HEK293 (cell line): Measurements from ENCODE around the gene UBL4A.

Source experiments
- KLF1 ChIP-seq: fragments of 450-650 bp; formaldehyde crosslinking; IDR thresholded peaks from 2 replicates; pipeline ENCODE4 v1.5.1; 2016; ENCODE audit warnings: missing biosample characterization, missing genetic modification characterization
- KLF10 ChIP-seq: fragments of 450-650 bp; IDR thresholded peaks from 2 replicates; pipeline ENCODE4 v1.5.1; 2018; ENCODE audit warnings: missing biosample characterization, mild to moderate bottlenecking, missing genetic modification characterization
- KLF7 ChIP-seq: fragments of 450-650 bp; formaldehyde crosslinking; IDR thresholded peaks from 2 replicates; pipeline ENCODE4 v1.5.1; 2016; ENCODE audit warnings: missing biosample characterization, missing genetic modification characterization, borderline replicate concordance
- KLF9 ChIP-seq: fragments of 450-650 bp; formaldehyde crosslinking; IDR thresholded peaks from 2 replicates; pipeline ENCODE4 v1.5.1; 2016; ENCODE audit warnings: missing biosample characterization, missing genetic modification characterization, low read depth
- MYNN ChIP-seq: fragments of 450-650 bp; formaldehyde crosslinking; IDR thresholded peaks from 2 replicates; pipeline ENCODE4 v1.5.1; 2016; ENCODE audit warnings: missing biosample characterization, missing genetic modification characterization, borderline replicate concordance
- SETDB1 ChIP-seq: IDR thresholded peaks from one replicate; pipeline ENCODE4 v1.6.1; 2017; ENCODE audit warnings: mild to moderate bottlenecking, low read length, moderate library complexity, mixed read lengths; ENCODE audit not compliant: insufficient read length
- SP2 ChIP-seq: fragments of 450-650 bp; formaldehyde crosslinking; IDR thresholded peaks from 2 replicates; pipeline ENCODE4 v1.5.1; 2016; ENCODE audit warnings: missing biosample characterization, missing genetic modification characterization
- SP3 ChIP-seq: fragments of 450-650 bp; formaldehyde crosslinking; IDR thresholded peaks from 2 replicates; pipeline ENCODE4 v1.5.1; 2016; ENCODE audit warnings: missing biosample characterization, missing genetic modification characterization
- TCF7L2 ChIP-seq: IDR thresholded peaks from 2 replicates; pipeline ENCODE4 v1.6.1; 2011; ENCODE audit warnings: low read depth, mild to moderate bottlenecking, inconsistent platforms, low read length, moderate library complexity, borderline replicate concordance
- YY2 ChIP-seq: fragments of 450-650 bp; formaldehyde crosslinking; IDR thresholded peaks from 2 replicates; pipeline ENCODE4 v1.5.1; 2016; ENCODE audit warnings: missing biosample characterization, missing genetic modification characterization
- ZBTB21 ChIP-seq: fragments of 450-650 bp; formaldehyde crosslinking; IDR thresholded peaks from 2 replicates; pipeline ENCODE4 v1.5.1; 2017; ENCODE audit warnings: missing biosample characterization, missing genetic modification characterization
- ZBTB8A ChIP-seq: fragments of 450-650 bp; formaldehyde crosslinking; IDR thresholded peaks from 2 replicates; pipeline ENCODE4 v1.5.1; 2016; ENCODE audit warnings: missing biosample characterization, missing genetic modification characterization
- ZEB2 ChIP-seq: fragments of 450-650 bp; formaldehyde crosslinking; IDR thresholded peaks from 2 replicates; pipeline ENCODE4 v1.5.1; 2016; ENCODE audit warnings: missing biosample characterization, missing genetic modification characterization
- ZFP3 ChIP-seq: fragments of 450-650 bp; formaldehyde crosslinking; IDR thresholded peaks from 2 replicates; pipeline ENCODE4 v1.5.1; 2016; ENCODE audit warnings: low read depth, missing biosample characterization, missing genetic modification characterization
- ZNF157 ChIP-seq: fragments of 450-650 bp; formaldehyde crosslinking; IDR thresholded peaks from 2 replicates; pipeline ENCODE4 v1.5.1; 2016; ENCODE audit warnings: missing biosample characterization, missing genetic modification characterization
- ZNF221 ChIP-seq: fragments of 450-650 bp; formaldehyde crosslinking; IDR thresholded peaks from 2 replicates; pipeline ENCODE4 v1.5.1; 2017; ENCODE audit warnings: missing biosample characterization, missing genetic modification characterization, borderline replicate concordance
- ZNF324 ChIP-seq: fragments of 450-650 bp; formaldehyde crosslinking; IDR thresholded peaks from 2 replicates; pipeline ENCODE4 v1.5.1; 2016; ENCODE audit warnings: missing biosample characterization, missing genetic modification characterization
- ZNF335 ChIP-seq: fragments of 450-650 bp; formaldehyde crosslinking; conservative IDR thresholded peaks from 2 replicates; pipeline ENCODE4 v1.5.1; 2016; ENCODE audit warnings: missing biosample characterization, missing genetic modification characterization
- ZNF391 ChIP-seq: fragments of 450-650 bp; formaldehyde crosslinking; IDR thresholded peaks from 2 replicates; pipeline ENCODE4 v1.5.1; 2016; ENCODE audit warnings: low read depth, missing biosample characterization, missing genetic modification characterization, borderline replicate concordance
- ZNF548 ChIP-seq: fragments of 450-650 bp; formaldehyde crosslinking; IDR thresholded peaks from 2 replicates; pipeline ENCODE4 v1.5.1; 2016; ENCODE audit warnings: missing biosample characterization, missing genetic modification characterization
- ZNF600 ChIP-seq: fragments of 450-650 bp; formaldehyde crosslinking; IDR thresholded peaks from 2 replicates; pipeline ENCODE4 v1.5.1; 2016; ENCODE audit warnings: missing biosample characterization, missing genetic modification characterization
- ZNF624 ChIP-seq: fragments of 450-650 bp; formaldehyde crosslinking; IDR thresholded peaks from 2 replicates; pipeline ENCODE4 v1.5.1; 2017; ENCODE audit warnings: missing biosample characterization, missing genetic modification characterization
- ZNF660 ChIP-seq: fragments of 450-650 bp; IDR thresholded peaks from 2 replicates; pipeline ENCODE4 v1.5.1; 2018; ENCODE audit warnings: missing biosample characterization, mild to moderate bottlenecking, missing genetic modification characterization
- ZNF670 ChIP-seq: fragments of 450-650 bp; formaldehyde crosslinking; IDR thresholded peaks from 2 replicates; pipeline ENCODE4 v1.5.1; 2016; ENCODE audit warnings: missing biosample characterization, missing genetic modification characterization, low read depth
- ZNF677 ChIP-seq: fragments of 450-650 bp; IDR thresholded peaks from 2 replicates; pipeline ENCODE4 v1.5.0; 2018; ENCODE audit warnings: missing biosample characterization, mild to moderate bottlenecking, missing genetic modification characterization, moderate library complexity
- ZNF701 ChIP-seq: fragments of 450-650 bp; formaldehyde crosslinking; IDR thresholded peaks from 2 replicates; pipeline ENCODE4 v1.5.1; 2016; ENCODE audit warnings: missing biosample characterization, missing genetic modification characterization
- ZNF777 ChIP-seq: fragments of 450-650 bp; formaldehyde crosslinking; IDR thresholded peaks from 2 replicates; pipeline ENCODE4 v1.5.1; 2017; ENCODE audit warnings: missing biosample characterization, missing genetic modification characterization, borderline replicate concordance
- TF ChIP-seq, protein P1 (sequence below): fragments of 450-650 bp; formaldehyde crosslinking; IDR thresholded peaks from 2 replicates; pipeline ENCODE4 v1.5.1; 2016; ENCODE audit warnings: missing biosample characterization, missing genetic modification characterization, borderline replicate concordance
- TF ChIP-seq, protein P2 (sequence below): fragments of 450-650 bp; formaldehyde crosslinking; IDR thresholded peaks from 2 replicates; pipeline ENCODE4 v1.5.1; 2016; ENCODE audit warnings: missing biosample characterization, missing genetic modification characterization
- TF ChIP-seq, protein P3 (sequence below): fragments of 450-650 bp; formaldehyde crosslinking; optimal IDR thresholded peaks from 2 replicates; pipeline ENCODE3; 2016; ENCODE audit warnings: missing biosample characterization, mild to moderate bottlenecking, missing genetic modification characterization
- TF ChIP-seq, protein P4 (sequence below): fragments of 450-650 bp; formaldehyde crosslinking; IDR thresholded peaks from 2 replicates; pipeline ENCODE4 v1.5.1; 2016; ENCODE audit warnings: missing biosample characterization, missing genetic modification characterization, low read depth
- TF ChIP-seq, protein P5 (sequence below): fragments of 450-650 bp; formaldehyde crosslinking; IDR thresholded peaks from 2 replicates; pipeline ENCODE4 v1.5.1; 2016; ENCODE audit warnings: missing biosample characterization, missing genetic modification characterization

UBL4A gene

DNA sequence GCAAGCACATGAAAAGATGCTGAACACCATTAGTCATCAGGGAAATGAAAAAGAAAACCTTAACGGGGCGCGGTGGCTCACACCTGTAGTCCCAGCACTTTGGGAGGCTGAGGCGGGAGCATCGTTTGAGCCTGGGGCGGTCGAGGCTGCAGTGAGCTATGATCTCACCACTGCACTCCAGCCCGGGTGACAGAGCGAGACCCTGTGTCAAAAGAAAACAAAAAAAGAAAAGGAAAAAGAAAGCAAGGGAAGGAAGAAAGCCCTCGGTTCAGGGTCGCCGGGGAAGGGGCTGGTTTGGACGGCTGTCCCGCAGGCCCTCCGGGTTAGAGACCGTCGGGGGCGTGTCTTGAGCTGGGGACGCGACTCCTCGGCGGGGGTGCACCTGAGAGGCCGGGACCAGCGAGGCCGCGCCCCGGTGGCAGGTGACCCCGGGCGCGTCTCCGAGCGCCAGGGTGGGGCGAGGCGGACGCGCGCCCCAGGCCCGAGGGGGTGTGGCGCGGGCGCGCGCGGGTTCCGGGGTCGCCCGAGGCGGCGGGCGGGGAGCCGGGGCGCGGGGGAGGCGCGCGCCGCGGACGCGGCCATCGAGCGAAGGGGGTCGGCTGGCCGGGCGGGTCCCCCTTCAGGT lies 28.8 kb downstream of the UBL4A start (continued):
- TF ChIP-seq, protein P1, sequence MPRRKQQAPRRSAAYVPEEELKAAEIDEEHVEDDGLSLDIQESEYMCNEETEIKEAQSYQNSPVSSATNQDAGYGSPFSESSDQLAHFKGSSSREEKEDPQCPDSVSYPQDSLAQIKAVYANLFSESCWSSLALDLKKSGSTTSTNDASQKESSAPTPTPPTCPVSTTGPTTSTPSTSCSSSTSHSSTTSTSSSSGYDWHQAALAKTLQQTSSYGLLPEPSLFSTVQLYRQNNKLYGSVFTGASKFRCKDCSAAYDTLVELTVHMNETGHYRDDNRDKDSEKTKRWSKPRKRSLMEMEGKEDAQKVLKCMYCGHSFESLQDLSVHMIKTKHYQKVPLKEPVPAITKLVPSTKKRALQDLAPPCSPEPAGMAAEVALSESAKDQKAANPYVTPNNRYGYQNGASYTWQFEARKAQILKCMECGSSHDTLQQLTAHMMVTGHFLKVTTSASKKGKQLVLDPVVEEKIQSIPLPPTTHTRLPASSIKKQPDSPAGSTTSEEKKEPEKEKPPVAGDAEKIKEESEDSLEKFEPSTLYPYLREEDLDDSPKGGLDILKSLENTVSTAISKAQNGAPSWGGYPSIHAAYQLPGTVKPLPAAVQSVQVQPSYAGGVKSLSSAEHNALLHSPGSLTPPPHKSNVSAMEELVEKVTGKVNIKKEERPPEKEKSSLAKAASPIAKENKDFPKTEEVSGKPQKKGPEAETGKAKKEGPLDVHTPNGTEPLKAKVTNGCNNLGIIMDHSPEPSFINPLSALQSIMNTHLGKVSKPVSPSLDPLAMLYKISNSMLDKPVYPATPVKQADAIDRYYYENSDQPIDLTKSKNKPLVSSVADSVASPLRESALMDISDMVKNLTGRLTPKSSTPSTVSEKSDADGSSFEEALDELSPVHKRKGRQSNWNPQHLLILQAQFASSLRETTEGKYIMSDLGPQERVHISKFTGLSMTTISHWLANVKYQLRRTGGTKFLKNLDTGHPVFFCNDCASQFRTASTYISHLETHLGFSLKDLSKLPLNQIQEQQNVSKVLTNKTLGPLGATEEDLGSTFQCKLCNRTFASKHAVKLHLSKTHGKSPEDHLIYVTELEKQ (tag by site-specific recombination): no peak
- TF ChIP-seq ZFP3 (tag by site-specific recombination) (no peak), ZNF335 (peak; percentile 65), SP2 (no peak), ZBTB8A (tag by site-specific recombination) (no peak), ZNF391 (tag by site-specific recombination) (no peak), ZNF670 (tag by site-specific recombination) (no peak), ZNF324 (0 out of 2 replicates have a peak, but pooled peaks have one; percentile 23), ZNF677 (tag by site-specific recombination) (no peak), KLF1 (tag by site-specific recombination) (peak; percentile 33; the same call in 1 of the 2 replicates), ZNF624 (tag by site-specific recombination) (no peak), ZNF701 (tag by site-specific recombination) (no peak), MYNN (tag by site-specific recombination) (no peak), KLF7 (tag by site-specific recombination) (peak; percentile 34; the same call in 1 of the 2 replicates), ZNF548 (tag by site-specific recombination) (no peak), ZBTB21 (tag by site-specific recombination) (0 out of 2 replicates have a peak, but pooled peaks have one; percentile 27), KLF9 (tag by site-specific recombination) (peak; percentile 52; the same call in 1 of the 2 replicates), ZEB2 (tag by site-specific recombination) (0 out of 2 replicates have a peak, but pooled peaks have one; percentile 65), TCF7L2 (no peak), SP3 (no peak), SETDB1 (no peak), ZNF600 (peak; percentile 68), ZNF777 (tag by site-specific recombination) (peak; percentile 37; the same call in 1 of the 2 replicates), KLF10 (tag by site-specific recombination) (peak; percentile 51; the same call in 1 of the 2 replicates), ZNF157 (tag by site-specific recombination) (no peak), ZNF660 (tag by site-specific recombination) (no peak), YY2 (tag by site-specific recombination) (no peak), ZNF221 (tag by site-specific recombination) (no peak)
- TF ChIP-seq, protein P2, sequence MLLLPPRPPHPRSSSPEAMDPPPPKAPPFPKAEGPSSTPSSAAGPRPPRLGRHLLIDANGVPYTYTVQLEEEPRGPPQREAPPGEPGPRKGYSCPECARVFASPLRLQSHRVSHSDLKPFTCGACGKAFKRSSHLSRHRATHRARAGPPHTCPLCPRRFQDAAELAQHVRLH (tag by site-specific recombination): no peak
- TF ChIP-seq, protein P3, sequence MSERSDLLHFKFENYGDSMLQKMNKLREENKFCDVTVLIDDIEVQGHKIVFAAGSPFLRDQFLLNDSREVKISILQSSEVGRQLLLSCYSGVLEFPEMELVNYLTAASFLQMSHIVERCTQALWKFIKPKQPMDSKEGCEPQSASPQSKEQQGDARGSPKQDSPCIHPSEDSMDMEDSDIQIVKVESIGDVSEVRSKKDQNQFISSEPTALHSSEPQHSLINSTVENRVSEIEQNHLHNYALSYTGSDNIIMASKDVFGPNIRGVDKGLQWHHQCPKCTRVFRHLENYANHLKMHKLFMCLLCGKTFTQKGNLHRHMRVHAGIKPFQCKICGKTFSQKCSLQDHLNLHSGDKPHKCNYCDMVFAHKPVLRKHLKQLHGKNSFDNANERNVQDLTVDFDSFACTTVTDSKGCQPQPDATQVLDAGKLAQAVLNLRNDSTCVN (tag by site-specific recombination): peak; percentile 66
- TF ChIP-seq, protein P4, sequence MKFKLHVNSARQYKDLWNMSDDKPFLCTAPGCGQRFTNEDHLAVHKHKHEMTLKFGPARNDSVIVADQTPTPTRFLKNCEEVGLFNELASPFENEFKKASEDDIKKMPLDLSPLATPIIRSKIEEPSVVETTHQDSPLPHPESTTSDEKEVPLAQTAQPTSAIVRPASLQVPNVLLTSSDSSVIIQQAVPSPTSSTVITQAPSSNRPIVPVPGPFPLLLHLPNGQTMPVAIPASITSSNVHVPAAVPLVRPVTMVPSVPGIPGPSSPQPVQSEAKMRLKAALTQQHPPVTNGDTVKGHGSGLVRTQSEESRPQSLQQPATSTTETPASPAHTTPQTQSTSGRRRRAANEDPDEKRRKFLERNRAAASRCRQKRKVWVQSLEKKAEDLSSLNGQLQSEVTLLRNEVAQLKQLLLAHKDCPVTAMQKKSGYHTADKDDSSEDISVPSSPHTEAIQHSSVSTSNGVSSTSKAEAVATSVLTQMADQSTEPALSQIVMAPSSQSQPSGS (tag by site-specific recombination): no peak
- TF ChIP-seq, protein P5, sequence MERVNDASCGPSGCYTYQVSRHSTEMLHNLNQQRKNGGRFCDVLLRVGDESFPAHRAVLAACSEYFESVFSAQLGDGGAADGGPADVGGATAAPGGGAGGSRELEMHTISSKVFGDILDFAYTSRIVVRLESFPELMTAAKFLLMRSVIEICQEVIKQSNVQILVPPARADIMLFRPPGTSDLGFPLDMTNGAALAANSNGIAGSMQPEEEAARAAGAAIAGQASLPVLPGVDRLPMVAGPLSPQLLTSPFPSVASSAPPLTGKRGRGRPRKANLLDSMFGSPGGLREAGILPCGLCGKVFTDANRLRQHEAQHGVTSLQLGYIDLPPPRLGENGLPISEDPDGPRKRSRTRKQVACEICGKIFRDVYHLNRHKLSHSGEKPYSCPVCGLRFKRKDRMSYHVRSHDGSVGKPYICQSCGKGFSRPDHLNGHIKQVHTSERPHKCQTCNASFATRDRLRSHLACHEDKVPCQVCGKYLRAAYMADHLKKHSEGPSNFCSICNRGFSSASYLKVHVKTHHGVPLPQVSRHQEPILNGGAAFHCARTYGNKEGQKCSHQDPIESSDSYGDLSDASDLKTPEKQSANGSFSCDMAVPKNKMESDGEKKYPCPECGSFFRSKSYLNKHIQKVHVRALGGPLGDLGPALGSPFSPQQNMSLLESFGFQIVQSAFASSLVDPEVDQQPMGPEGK (tag by site-specific recombination): peak; percentile 77
